IPS DF 19.7 (cell line): ENCODE results near the gene TIGD3.

ENCODE experiments used
- DNase-seq: peaks from one replicate; pipeline ENCODE4 v3.0.0-alpha.2; 2013; ENCODE audit warnings: low read depth, low spot score

TIGD3 gene

GRCh38 chr11:65370659-65371049 is 16.1 kb downstream of the TIGD3 start:
- DNase-seq = no peak

- DNase-seq = no peak
Measured at GRCh38 chr11:65373839-65374580, 19.5 kb downstream of the TIGD3 start.

GRCh38 chr11:65375012-65375411 is 20.5 kb downstream of the TIGD3 start:
- no peak for DNase-seq

- DNase-seq = no peak
Measured at GRCh38 chr11:65376138-65376713, 21.7 kb downstream of the TIGD3 start.

- DNase-seq = no peak
Measured at GRCh38 chr11:65377036-65377435, 22.5 kb downstream of the TIGD3 start.

- no peak for DNase-seq
Measured at GRCh38 chr11:65377777-65378176, 23.2 kb downstream of the TIGD3 start.

GRCh38 chr11:65378208-65378927 is 23.8 kb downstream of the TIGD3 start:
- no peak for DNase-seq

- DNase-seq = no peak
Measured at GRCh38 chr11:65378928-65379638, 24.5 kb downstream of the TIGD3 start.

- no peak for DNase-seq
Measured at GRCh38 chr11:65379698-65380459, 25.3 kb downstream of the TIGD3 start.

GRCh38 chr11:65380460-65381119 is 26.0 kb downstream of the TIGD3 start:
- no peak for DNase-seq

GRCh38 chr11:65381716-65382032 is 27.1 kb downstream of the TIGD3 start:
- no peak for DNase-seq

GRCh38 chr11:65382033-65382803 is 27.7 kb downstream of the TIGD3 start, which contains the start of gene SLC25A45:
TSS of gene SLC25A45 (minus strand) at chr11:65382646. CDS start at chr11:65381951, 695 bp downstream.
- DNase-seq = no peak

- DNase-seq = no peak
Measured at GRCh38 chr11:65382804-65383368, 28.3 kb downstream of the TIGD3 start.

GRCh38 chr11:65383778-65384177 is 29.2 kb downstream of the TIGD3 start:
- no peak for DNase-seq

- DNase-seq = no peak
Measured at GRCh38 chr11:65384301-65384889, 29.8 kb downstream of the TIGD3 start.

GRCh38 chr11:65386307-65387140 is 32.0 kb downstream of the TIGD3 start, which contains the start of gene FRMD8:
TSS of gene FRMD8 (plus strand) at chr11:65386637. CDS start at chr11:65387037, 400 bp downstream.
- DNase-seq = no peak

GRCh38 chr11:65388731-65389130 is 34.2 kb downstream of the TIGD3 start:
- no peak for DNase-seq

GRCh38 chr11:65389294-65389980 is 34.9 kb downstream of the TIGD3 start:
- no peak for DNase-seq
